ENCODE data around the gene SOX14.

The SOX14 gene

GRCh38 chr3:137764001-137764433 is at the start of gene SOX14:
Gene SOX14 (plus strand): TSS chr3:137764315. CDS start chr3:137764785, 470 bp downstream.
- DNase-seq (ENCODE audit: low read depth, low spot score) = no peak

DNA sequence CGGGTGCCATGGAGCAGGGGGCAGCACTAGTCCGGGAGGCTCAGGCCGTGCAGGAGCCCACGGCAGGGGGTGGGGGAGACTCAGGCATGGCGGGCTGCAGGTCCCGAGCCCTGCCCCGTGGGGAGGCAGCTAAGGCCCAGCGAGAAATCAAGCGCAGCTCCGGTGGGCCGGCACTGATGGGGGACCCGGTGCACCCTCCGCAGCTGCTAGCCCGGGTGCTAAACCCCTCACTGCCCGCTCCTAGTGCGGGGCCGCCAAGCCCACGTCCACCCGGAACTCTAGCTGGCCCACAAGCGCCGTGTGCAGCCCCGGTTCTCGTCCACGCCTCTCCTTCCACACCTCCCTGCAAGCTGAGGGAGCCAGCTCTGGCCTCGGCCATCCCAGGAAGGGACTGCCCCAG is 49.6 kb upstream of the SOX14 start:
- no peak for DNase-seq (ENCODE audit: low read depth, low spot score)

GRCh38 chr3:137724240-137724639 is 39.9 kb upstream of the SOX14 start:
- DNase-seq (ENCODE audit: low read depth, low spot score) = no peak

DNA sequence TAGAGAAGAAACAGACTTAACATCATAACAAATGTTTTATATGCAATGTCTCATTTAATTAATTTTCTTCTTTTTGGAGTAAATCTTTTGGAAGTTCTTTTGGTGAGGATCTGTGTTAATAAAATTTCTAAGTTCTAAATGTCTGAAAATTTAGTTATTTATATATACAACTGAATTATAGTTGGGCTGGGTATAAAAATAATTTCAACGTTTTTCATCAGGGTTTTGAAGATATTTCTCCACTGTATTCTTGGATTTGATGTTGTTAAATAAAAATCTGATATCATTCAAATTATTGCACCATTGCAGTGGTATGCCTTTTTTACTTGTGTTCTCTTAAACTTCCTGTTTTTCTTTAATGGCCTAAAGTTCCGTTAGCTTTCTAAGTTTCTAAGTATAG is 26.9 kb upstream of the SOX14 start:
- no peak for DNase-seq (ENCODE audit: low read depth, low spot score)

DNA sequence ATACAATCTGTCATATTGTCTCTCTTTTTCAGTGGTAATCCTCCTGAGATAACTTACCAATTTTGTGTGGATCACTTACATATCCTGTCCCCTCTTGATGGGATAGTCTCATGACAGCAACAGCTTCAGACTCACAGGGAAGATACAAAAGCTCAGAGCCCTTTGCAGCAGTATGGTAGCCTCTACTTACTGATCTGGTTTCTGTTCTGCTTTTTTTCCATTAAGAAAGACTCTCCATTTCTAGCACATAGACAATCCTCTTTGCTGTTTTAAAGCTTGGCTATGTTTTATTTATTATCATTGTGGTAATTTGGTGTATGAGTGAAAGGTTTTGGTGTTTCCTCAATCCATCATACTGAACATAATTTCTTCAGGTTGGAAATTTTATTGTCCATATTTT is 25.4 kb upstream of the SOX14 start:
- DNase-seq (ENCODE audit: low read depth, low spot score) = no peak

- DNase-seq (ENCODE audit: low read depth, low spot score) = no peak
These were observed 20.5 kb upstream of the SOX14 start for GRCh38 chr3:137743608-137744007.

DNA sequence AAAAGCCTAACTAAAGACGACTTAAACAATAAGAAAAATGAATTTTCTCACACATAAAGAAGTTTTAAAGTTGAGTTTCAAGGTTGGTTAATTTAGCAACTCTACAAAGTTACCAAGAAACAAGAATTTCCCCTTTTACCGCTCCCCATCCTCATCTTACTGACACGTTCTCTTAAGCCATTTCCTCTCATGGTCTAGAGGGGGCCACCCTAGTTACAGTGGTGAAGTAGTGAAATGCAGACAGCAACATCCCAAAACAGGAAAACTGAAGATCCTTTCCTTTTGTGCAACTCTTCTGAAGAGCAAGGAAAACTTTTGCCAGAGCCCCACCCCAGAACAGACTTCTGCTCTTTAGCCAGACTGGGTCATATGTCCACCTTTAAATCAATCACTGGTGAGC is 17.3 kb upstream of the SOX14 start:
- DNase-seq (ENCODE audit: low read depth, low spot score) = no peak

GRCh38 chr3:137759505-137759904 is 4.6 kb upstream of the SOX14 start:
- no peak for DNase-seq (ENCODE audit: low read depth, low spot score)

DNA sequence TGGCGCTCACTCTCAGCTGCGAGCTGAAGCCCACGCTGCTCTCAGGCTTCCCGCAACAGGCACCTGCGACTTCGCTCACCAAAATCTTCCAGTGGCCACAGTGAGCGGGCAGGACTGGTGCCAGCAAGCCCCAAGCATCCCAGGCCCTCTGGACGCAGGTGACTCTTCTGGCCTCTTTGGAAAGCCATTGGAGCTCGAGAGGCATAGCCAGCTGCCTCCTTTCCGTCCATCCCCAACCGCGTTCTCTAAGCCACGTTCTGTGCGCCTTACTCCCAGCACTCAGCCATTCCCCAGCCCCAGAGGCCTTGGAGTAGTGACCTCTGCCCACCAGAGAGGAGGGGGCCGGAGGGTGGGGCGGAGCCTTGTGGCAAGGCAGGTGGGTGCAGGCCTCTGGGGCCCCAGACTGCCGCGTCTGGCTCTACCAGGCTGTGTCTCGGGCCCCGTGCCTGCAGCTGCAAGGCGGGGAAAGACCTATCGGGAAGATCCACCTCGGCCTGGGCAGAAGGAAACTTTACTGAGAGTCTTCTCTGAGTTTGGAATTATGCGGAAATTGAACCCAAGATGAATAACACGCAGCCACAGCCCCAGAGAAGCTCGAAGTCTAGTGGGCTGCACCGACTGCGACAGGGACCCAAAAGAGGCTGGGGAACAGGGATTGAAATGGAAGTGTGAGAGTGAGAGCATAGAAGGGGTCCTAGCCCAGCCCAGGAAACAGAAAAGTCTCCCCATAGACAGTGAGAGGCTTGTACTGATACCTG is 3.6 kb upstream of the SOX14 start:
- no peak for DNase-seq (ENCODE audit: low read depth, low spot score)

DNA sequence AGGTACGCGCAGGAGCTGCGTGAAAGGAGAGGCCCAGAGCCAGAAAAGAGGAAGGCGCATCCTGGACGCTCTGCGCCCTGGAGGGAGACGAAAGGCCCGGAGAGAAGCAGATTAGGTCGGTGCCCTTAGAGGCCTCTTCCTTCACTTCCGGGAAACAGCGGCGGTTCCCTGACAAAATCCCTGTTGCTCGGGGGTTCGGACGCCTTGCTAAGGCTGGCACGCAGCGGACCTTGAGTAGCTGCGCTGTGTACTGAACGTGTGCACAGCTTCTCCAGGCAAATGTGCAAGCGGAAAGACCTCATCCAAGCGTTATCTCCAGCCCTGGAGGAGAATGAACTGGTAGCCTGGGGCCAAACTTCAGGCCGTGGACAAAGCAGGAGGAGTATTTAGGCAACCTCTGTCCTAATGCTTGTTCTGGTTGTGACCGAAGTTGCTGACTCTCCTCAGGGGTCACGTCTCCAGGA is 3.0 kb upstream of the SOX14 start:
- no peak for DNase-seq (ENCODE audit: low read depth, low spot score)

DNA sequence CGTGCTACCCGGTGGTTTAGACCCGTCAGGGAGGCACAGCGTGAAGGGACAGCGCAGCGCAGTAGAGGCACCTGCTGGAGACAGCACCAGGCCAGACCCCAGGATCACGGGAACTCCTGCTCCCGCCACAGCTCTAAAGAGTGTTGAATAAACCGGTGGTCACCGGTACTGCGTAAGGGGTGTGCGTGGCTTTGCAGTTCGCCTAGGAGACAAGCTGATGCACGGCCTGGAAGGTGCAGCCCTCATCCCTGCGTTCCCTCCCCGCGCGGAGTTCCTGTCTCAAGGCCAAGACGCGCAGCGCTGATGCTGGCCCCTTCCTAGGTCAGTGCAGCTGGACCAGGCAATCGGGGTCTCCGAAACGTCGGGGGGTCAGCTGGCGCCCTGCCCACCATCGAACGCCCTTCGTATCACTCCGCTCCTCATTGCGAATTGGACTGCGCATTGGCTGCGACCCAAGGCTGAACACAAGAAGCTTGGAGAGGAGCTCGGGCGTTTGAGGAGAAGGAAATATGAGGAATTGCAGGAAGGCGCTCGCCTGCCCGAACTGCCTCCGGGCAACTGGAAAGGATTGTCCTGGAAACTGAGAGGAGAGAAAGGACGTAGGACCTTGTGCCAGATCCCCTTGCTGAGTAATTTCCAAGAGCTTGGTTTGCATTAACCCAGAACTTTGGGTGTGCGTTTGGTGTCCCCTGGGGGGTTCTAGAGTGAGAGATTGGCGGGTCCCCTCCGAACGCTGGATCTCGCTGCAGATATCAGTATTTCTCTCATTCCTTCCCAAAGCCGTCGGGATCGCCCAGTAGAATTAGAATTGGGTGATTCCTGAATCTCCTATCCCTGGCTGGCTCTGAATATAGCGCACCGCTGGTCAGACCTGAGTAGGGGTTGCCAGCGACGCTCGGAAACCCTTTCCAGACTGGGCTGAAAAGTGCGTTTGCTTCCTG is 2.3 kb upstream of the SOX14 start:
- no peak for DNase-seq (ENCODE audit: low read depth, low spot score)

DNA sequence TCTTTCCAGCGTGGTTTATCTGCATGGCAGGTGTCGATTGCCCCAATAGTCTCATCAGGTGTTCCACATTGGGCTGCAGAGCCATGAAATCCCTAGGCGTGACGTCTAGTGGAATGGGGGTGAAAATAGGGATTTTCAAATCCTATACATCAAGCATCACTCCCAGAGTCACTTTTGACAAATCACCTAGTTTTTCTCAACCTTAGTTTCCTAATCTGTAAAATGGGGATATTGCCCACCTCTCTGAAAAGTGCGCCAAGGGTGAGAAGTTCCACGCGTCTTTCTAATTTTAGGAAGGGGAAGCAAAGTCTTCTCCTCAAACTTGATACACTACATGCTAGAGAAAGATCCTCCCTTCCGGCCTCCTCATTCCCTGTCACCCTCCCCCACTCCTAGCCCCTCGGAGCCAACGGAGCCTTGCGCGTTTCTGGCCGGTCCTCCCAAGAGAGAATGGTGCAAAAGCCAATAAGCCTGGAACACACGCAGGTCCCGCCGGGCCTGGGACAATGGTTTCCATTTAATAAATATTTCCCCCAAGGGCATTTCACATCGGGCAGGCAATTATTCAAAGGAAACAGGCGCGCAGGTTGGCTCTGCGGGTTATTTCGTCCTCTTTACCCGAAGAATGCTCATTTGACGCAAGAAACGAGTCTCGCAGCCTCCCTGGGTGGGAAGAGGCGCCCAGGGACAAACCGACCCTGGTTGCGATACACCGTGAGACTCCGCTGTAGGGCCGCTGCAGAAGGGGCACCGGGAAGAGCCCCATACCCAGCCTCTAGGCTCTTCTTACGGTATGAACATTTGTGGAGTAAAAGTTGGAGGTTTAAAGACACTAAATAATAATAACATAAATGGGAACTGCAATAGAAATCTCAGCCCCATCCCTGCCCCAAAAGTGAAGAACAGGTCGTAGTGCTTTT is 1.2 kb upstream of the SOX14 start:
- DNase-seq (ENCODE audit: low read depth, low spot score) = no peak

GRCh38 chr3:137763594-137763938 is 549 bp upstream of the SOX14 start:
- DNase-seq (ENCODE audit: low read depth, low spot score) = no peak

DNA sequence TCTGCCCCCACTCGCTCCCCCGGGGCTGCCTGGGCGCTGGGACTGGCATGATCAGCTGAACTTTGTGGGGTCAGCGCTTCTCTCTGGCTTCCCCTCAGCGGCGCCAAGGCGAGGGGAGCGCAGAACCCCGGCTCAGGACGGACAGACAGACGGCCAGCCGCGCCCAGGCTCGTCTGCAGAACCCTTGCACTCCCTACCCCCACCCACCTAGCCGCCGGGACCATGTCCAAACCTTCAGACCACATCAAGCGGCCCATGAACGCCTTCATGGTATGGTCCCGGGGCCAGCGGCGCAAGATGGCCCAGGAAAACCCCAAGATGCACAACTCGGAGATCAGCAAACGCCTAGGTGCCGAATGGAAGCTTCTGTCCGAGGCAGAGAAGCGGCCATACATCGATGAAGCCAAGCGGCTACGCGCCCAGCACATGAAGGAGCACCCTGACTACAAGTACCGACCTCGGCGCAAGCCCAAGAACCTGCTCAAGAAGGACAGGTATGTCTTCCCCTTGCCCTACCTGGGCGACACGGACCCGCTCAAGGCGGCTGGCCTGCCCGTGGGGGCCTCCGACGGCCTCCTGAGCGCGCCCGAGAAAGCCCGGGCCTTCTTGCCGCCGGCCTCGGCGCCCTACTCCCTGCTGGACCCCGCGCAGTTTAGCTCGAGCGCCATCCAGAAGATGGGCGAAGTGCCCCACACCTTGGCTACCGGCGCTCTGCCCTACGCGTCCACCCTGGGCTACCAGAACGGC is 621 bp downstream of the SOX14 start:
- DNase-seq (ENCODE audit: low read depth, low spot score) = no peak

DNA sequence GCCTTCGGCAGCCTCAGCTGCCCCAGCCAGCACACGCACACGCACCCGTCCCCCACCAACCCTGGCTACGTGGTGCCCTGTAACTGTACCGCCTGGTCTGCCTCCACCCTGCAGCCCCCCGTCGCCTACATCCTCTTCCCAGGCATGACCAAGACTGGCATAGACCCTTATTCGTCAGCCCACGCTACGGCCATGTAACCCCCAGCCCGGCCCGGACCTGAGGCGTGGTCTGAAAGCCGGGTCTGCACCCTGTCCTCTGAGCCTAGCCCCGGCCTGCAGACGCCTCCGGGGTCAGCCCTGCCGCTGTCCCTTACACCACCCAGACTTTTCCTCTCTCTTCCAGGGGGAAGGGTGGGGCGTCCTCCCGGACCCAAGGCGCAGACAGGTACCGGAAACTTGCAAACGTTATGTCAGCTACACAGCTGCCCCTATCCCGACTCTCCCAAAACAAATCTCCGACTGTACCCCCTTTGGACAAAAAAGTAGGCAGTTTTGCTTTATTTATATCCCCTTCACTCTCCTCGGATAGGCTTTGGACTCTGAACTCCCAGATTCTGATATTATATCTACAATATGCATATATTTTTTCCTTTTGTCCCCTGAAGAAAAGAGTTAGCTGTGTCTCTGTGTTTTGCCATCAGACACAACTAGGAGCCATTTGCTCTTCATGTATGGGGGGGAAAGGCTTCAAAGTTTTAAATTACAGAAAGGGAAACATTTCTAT is 1.4 kb downstream of the SOX14 start:
- no peak for DNase-seq (ENCODE audit: low read depth, low spot score)

GRCh38 chr3:137766041-137766875 is 2.1 kb downstream of the SOX14 start:
- DNase-seq (ENCODE audit: low read depth, low spot score) = no peak

- DNase-seq (ENCODE audit: low read depth, low spot score) = no peak
These were observed 2.9 kb downstream of the SOX14 start for GRCh38 chr3:137766876-137767537.

GRCh38 chr3:137767538-137768360 is 3.6 kb downstream of the SOX14 start:
- no peak for DNase-seq (ENCODE audit: low read depth, low spot score)

Data from activated CD4-positive, CD25-positive, alpha-beta regulatory T cell treated with anti-CD3 and anti-CD28 coated beads, Interleukin-2, amount 50 U/mL, for 16 hours (primary cell).